ENCODE data around the gene ARHGEF11. TPM values are rescaled to one million over a fixed set of nuclear protein-coding genes. Genes with fewer than 3 reads are reported as not detected.
A peak's percentile ranks its signal among the peaks of the same experiment; 100 is the strongest.

Gene ARHGEF11
- polyA plus RNA-seq, 1 donor (not counting 4 experiments of a cell fraction or from before 2014, with no cell fraction given) = 8.0 TPM

DNA sequence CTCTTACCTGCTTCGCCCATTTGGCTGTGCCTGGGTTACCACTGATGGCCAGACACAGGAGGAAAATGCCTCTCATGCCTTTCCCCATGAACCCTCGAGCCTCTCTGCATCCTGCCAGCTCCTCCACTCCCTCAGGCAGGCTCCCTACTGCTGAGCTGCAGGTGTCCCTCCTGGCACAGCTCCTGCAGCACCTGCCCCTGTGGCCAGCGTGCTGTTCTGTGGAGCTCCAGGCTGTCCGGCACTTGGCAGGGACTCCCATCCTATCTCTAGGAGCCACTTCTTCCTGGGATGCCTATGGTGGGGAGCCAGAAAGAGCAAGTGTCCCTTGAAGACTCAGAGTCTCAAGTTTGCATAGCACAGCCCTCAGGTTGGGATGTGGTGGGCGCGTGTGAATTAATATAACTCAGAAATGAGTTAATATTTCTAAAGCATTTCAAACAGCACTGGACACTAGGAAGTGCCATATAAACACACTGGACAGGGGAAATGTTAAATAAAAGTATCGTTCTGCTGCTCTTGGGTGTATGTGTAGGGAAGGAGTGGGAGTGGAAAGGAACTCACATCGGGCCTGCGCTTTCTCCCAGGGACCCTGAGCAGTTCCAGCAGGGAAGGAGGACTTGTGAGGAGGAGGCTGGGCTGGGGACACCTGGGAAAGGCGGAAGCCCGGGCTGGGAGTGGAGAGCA, 122.4 kb downstream of the ARHGEF11 start:
- dilution Hi-C loops (cut with MboI; ENCODE audit: extremely low pct_ligation_motif_present, low sequenced_read_pairs) = no loop called here
- H4K20me1 ChIP-seq (ENCODE audit: control insufficient read depth, extremely low read depth, insufficient read depth, low read length) = peaks cover 4% of the 10 kb centered on the region
- DNase-seq (ENCODE audit: low read depth, low spot score) (no peak), FAIRE-seq (no peak)
- no peaks in the 10 kb centered on the region for H3K79me2 ChIP-seq (ENCODE audit: control insufficient read depth, insufficient read depth, low read length)
- TF ChIP-seq EZH2 (IDR thresholded peaks at IDR 0.05; ENCODE audit: low read length) = peak; percentile 97
- TF ChIP-seq, protein P1, sequence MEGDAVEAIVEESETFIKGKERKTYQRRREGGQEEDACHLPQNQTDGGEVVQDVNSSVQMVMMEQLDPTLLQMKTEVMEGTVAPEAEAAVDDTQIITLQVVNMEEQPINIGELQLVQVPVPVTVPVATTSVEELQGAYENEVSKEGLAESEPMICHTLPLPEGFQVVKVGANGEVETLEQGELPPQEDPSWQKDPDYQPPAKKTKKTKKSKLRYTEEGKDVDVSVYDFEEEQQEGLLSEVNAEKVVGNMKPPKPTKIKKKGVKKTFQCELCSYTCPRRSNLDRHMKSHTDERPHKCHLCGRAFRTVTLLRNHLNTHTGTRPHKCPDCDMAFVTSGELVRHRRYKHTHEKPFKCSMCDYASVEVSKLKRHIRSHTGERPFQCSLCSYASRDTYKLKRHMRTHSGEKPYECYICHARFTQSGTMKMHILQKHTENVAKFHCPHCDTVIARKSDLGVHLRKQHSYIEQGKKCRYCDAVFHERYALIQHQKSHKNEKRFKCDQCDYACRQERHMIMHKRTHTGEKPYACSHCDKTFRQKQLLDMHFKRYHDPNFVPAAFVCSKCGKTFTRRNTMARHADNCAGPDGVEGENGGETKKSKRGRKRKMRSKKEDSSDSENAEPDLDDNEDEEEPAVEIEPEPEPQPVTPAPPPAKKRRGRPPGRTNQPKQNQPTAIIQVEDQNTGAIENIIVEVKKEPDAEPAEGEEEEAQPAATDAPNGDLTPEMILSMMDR (optimal IDR thresholded peaks at IDR 0.05 in 1 of 3, IDR thresholded peaks at IDR 0.05 in 1 of 3, conservative IDR thresholded peaks at IDR 0.05 in 1 of 3; ENCODE audit: extremely low read depth in 1 of 3, insufficient read depth in 2 of 3, low read length in 3 of 3) = no peak
- H3K36me3 ChIP-seq (ENCODE audit: control insufficient read depth in 2 of 2, extremely low read depth in 1 of 2, insufficient read depth in 2 of 2, low read length in 2 of 2) = no peaks in the 10 kb centered on the region
- no peaks in the 10 kb centered on the region for H3K9me1 ChIP-seq (ENCODE audit: control insufficient read depth, extremely low read depth, insufficient read depth, low read length)
- peaks cover 68% of the 10 kb centered on the region for H3K27me3 ChIP-seq (ENCODE audit: control insufficient read depth, extremely low read depth, insufficient read depth, low read length)
- no peak overlapping the region for H3K4me3 ChIP-seq (ENCODE audit: control insufficient read depth in 2 of 3, extremely low read depth in 1 of 3, insufficient read depth in 2 of 3, low read depth in 1 of 3, low read length in 3 of 3)
- no peak overlapping the region for H3K4me2 ChIP-seq (ENCODE audit: control insufficient read depth, extremely low read depth, insufficient read depth, low read depth, low read length)
- H2AFZ ChIP-seq (ENCODE audit: control insufficient read depth, low read length) = no peak overlapping the region
- H3K9ac ChIP-seq (ENCODE audit: control insufficient read depth, extremely low read depth, insufficient read depth, low read length) = no peak overlapping the region
- peaks cover 22% of the 10 kb centered on the region for H3K4me1 ChIP-seq (ENCODE audit: control insufficient read depth, extremely low read depth, insufficient read depth, low read length)
- H3K27ac ChIP-seq (ENCODE audit: control insufficient read depth, insufficient read depth, low read length) = no peak overlapping the region
- H3K9me3 ChIP-seq (ENCODE audit: control insufficient read depth, low read depth, low read length) = no peaks in the 10 kb centered on the region

GRCh38 chr1:156921053-156921529, 124.5 kb downstream of the ARHGEF11 start:
- no peak for FAIRE-seq
- Histone ChIP-seq H3K9me3 (ENCODE audit: control insufficient read depth, low read depth, low read length) (no peaks in the 10 kb centered on the region), H3K4me3 (ENCODE audit: control insufficient read depth in 2 of 3, extremely low read depth in 1 of 3, insufficient read depth in 2 of 3, low read depth in 1 of 3, low read length in 3 of 3) (peak overlapping the region in 1 of 3 experiments; percentile 42), H3K4me1 (ENCODE audit: control insufficient read depth, extremely low read depth, insufficient read depth, low read length) (peaks cover 15% of the 10 kb centered on the region), H3K9ac (ENCODE audit: control insufficient read depth, extremely low read depth, insufficient read depth, low read length) (no peak overlapping the region), H4K20me1 (ENCODE audit: control insufficient read depth, extremely low read depth, insufficient read depth, low read length) (peaks cover 4% of the 10 kb centered on the region), H3K9me1 (ENCODE audit: control insufficient read depth, extremely low read depth, insufficient read depth, low read length) (no peaks in the 10 kb centered on the region), H3K27ac (ENCODE audit: control insufficient read depth, insufficient read depth, low read length) (no peak overlapping the region), H3K79me2 (ENCODE audit: control insufficient read depth, insufficient read depth, low read length) (no peaks in the 10 kb centered on the region), H2AFZ (ENCODE audit: control insufficient read depth, low read length) (no peak overlapping the region), H3K4me2 (ENCODE audit: control insufficient read depth, extremely low read depth, insufficient read depth, low read depth, low read length) (peak overlapping the region; percentile 82), H3K27me3 (ENCODE audit: control insufficient read depth, extremely low read depth, insufficient read depth, low read length) (peaks cover 53% of the 10 kb centered on the region), H3K36me3 (ENCODE audit: control insufficient read depth in 2 of 2, extremely low read depth in 1 of 2, insufficient read depth in 2 of 2, low read length in 2 of 2) (no peaks in the 10 kb centered on the region)
- dilution Hi-C loops (cut with MboI; ENCODE audit: extremely low pct_ligation_motif_present, low sequenced_read_pairs) = no loop called here
- no peak for DNase-seq (ENCODE audit: low read depth, low spot score)
- TF ChIP-seq, protein P1 (optimal IDR thresholded peaks at IDR 0.05 in 1 of 3, IDR thresholded peaks at IDR 0.05 in 1 of 3, conservative IDR thresholded peaks at IDR 0.05 in 1 of 3; ENCODE audit: extremely low read depth in 1 of 3, insufficient read depth in 2 of 3, low read length in 3 of 3) = no peak
- TF ChIP-seq EZH2 (IDR thresholded peaks at IDR 0.05; ENCODE audit: low read length) = no peak
